GM19099 (cell line): ENCODE results near the gene RAC3.

Experiments used
- POLR2A ChIP-seq: IDR thresholded peaks from 3 replicates; pipeline ENCODE4 v1.6.1; 2011; ENCODE audit warnings: low read depth; ENCODE audit not compliant: insufficient read length; ENCODE audit errors: extremely low read depth

Gene RAC3

DNA sequence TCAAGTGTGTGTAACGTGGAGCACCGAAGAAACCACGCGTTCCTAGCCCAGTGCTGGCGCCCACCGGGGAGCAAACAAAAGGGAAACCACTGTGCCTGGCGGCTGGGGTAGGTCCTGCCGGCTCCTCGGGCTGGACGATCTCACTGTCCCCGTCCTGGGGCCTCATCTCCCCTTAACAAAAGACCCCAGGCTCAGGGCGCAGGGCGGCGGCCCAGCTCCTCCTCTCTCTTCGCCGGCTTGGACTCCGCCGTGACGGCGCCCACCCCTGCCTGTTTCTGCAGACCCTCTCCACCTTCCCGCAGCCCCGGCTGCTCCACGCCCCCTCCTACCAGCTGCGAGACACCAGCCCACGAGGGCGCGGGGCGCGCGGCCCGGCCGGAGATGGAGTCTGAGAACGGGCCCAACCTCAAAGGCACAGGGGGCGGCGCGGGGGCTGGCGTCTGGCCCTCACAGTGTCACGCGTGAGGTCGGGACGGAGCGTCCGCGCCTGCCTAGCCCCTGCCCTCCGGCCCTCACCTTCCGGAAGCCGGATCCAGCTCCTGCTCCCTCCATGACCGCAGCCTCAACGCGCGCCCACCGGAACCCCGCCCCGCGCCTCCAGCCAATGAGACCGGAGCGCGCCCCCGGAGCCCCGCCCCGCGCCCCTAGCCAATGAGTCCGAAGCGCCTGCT, 9.0 kb upstream of the RAC3 start, which contains the start of gene CENPX:
Gene CENPX (minus strand): TSS at position 569 of the 671 bp plus-strand sequence. CDS start 17 bp downstream, at position 552.
- TF ChIP-seq POLR2A, result peak; percentile 70

DNA sequence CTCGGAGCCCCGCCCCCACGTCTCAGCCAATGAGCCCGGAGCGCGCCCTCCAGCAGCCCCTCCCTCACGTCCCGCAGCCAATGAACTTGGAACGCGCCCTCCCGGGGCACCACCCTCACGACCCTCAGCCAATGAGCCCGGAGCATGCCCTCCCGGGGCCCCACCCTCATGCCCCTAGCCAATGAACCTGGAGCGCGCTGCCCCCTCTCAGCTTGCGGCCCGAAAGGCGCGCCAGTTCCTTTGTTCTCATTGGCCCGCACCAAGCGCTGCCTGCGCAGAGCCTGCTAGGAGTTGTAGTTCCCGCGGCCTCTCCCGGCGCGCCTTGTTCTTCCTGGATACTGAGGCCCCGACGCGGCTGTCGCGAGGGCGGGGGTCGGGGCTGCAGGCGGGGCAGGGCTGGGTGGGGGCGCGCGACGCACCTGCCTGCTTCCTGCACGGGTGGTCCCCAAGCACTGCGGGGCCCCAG, 8.5 kb upstream of the RAC3 start, which contains the start of gene LRRC45:
Gene LRRC45 (plus strand): TSS at position 325 of the 466 bp plus-strand sequence. CDS start 339 bp downstream, outside the sequence.
- TF ChIP-seq POLR2A, result no peak

DNA sequence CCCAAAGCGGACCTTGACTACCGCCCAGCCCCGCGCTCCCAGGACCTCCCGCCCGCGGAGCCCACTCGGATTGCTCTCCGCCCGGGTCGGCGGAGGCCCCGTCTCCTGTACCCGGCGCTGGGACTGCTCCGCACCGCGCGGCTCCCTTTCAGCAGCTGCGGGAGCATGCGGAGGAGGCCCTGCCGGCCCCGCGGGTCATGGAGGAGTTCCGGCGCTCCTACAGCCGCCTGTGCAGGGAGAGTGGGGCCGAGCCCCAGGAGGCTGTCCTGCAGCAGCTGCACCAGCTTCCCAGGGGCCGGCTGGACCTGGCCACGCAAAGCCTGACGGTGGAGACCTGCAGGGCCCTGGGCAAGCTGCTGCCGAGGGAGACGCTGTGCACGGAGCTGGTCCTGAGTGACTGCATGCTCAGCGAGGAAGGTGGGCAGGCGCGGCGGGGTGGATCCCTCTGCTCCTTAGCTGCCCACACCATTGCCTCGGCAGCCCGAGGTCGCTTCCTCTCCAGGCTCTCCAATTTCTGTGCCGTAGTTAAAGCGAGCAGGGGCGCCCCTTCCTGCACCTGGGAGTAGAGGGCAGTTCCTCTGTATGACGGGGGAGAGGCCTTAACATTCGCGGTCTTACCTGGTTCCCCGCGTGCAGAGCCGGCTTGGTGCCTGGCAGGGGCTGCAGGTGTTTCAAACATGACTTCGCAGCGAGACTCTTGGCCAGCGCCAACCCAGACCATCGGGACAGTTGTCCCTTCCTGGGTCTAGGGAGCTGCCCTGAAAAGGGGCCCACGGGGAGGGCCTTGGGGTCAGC, 7.8 kb upstream of the RAC3 start:
- TF ChIP-seq POLR2A, result no peak

DNA sequence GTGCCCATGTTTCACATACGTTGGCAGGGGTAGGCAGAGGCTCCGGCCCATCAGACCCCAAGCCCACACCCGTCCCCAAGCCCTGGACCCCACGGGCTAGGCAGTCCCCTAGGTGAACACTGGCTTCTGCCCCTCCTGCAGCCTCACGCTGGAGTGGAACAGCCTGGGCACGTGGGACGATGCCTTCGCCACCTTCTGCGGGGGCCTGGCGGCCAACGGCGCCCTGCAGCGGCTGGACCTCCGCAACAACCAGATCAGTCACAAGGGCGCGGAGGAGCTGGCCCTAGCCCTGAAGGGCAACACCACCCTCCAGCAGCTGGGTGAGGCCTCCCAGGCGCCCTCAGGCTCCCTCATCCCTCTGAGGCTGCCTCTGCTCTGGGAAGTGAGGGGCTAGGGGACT, 6.6 kb upstream of the RAC3 start:
- TF ChIP-seq POLR2A, result no peak

DNA sequence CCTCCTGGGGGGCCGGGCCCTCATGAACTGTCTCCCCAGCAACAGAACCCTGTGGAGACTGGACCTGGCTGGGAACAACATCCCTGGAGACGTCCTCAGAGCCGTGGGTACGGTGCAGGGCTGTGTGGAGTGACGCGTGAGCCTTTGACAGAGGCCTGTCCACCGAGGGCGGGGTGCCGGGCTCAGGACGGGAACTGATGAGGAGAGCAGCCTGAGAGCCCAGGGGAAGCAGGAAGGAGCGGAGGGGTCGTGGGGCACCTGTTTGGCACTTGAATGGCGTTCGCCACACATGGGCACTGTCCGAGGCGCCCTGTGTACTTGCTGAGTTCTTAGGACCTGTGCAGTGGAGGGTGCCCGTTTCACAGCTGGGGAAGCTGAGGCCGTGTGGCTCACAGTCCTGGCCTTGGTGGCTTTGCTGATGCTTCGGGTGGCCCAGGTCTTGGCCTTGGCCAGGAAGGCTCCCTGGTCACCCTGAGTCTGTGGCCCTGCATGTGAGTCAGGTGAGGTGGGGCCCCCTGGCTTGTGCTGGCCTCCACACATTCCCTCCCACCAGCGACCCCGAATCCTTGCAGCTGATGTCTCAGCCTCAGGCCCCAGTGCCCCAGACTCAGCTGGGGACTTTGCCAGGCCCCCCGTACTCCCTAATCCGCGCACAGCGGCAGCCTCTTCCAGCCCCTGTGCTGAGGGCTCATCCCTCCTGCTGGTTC, 5.9 kb upstream of the RAC3 start:
- no peak for TF ChIP-seq POLR2A

DNA sequence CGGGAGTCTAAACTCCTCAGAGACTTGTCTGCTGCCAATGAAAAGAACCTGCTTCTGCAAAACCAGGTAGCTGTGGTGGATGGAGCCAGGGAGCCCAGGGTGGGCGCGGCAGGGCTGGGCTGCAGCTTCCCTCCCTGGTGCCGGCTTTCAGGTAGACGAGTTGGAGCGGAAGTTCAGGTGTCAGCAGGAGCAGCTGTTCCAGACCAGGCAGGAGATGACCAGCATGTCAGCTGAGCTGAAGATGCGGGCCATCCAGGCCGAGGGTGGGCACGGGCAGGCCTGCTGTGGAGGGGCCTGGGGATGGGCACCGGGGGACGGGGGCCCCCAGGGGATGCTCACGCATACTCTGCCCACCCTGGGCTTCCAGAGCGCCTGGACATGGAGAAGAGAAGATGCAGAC, 3.2 kb upstream of the RAC3 start:
- no peak for TF ChIP-seq POLR2A

DNA sequence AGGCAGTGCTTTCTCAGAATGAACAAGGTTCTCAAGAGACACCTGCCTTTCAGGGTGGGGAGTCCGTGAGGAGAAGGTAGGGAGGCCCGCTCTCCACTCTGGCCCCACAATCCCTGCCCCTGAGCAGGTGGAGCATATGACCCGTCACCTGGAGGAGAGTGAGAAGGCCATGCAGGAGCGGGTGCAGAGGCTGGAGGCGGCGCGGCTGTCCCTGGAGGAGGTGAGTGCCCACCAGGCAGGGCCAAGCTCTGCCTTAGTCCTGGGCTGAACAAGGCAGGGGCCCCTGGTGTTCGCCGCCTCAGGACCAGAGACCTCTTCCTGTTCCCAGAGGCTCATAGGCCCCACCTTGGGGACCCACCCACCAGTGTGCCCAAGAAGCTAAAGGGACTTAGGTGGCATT, 2.5 kb upstream of the RAC3 start:
- TF ChIP-seq POLR2A, result no peak

DNA sequence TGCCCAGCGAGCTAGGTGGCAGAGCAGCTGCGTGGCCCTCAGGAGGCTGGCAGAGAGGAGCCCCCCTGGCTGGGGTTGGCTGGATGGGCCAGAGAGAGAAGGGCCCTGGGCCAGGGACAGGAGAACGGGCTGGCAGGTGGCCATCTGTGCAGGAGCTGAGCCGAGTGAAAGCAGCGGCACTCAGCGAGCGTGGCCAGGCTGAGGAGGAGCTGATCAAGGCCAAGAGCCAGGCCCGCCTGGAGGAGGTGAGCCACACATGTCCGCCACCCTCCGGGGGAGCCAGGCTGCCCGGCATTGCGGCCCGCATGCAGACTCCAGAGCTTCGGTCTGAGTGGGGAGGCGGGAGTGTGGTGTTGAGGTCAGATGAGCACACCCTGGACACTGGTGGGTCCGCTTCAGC, 2.1 kb upstream of the RAC3 start:
- no peak for TF ChIP-seq POLR2A

DNA sequence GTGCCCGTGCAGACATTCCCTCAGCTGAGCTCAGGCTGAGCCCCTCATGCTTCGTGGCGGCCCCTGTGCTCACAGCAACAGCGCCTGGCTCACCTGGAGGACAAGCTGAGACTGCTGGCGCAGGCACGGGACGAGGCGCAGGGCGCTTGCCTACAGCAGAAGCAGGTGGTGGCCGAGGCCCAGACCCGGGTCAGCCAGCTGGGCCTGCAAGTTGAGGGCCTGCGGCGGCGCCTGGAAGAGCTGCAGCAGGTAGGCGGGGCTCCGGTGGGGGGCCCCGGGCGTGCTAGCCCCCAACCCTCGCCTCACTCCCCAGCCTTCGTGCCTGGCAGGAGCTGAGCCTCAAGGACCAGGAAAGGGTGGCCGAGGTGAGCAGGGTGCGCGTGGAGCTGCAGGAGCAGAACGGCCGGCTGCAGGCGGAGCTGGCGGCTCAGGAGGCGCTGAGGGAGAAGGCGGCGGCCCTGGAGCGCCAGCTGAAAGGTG, 1.4 kb upstream of the RAC3 start:
- no peak for TF ChIP-seq POLR2A

DNA sequence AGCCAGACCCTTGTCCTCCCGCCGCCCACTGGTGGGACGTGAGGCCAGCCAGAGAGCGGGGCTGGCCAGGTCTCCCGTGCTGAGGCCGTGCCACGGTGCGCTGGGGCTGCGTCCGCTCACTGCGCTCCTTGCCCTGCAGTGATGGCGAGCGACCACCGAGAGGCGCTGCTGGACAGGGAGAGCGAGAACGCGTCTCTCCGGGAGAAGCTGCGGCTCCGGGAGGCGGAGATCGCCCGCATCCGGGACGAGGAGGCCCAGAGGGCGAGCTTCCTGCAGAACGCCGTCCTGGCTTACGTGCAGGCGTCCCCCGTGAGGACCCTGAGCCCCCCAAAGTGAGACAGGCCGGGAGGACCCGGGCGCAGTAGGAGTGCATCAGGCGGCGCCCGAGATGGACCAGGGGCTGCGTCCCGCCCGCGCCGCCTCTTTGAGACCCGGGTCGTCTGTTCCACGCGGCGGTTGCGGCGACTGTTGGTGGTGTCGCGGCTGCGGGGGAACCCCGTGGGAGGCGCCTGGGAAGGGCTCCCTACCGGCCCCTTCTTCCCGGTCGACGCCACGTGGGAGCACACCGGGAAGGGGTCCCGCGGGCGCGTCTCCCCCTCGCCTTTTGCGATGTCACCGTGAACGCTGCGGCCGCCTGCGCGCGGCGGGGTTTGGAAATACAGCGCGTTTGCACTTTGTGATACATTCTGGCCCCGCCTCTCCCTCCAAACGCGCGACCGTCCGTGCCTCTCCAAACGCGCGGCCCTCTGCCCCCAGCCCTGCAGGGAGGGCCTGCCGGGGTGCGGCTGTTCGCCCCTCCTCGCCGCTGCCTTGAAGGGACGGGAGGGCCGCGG, 792 bp upstream of the RAC3 start:
- TF ChIP-seq POLR2A, result no peak

DNA sequence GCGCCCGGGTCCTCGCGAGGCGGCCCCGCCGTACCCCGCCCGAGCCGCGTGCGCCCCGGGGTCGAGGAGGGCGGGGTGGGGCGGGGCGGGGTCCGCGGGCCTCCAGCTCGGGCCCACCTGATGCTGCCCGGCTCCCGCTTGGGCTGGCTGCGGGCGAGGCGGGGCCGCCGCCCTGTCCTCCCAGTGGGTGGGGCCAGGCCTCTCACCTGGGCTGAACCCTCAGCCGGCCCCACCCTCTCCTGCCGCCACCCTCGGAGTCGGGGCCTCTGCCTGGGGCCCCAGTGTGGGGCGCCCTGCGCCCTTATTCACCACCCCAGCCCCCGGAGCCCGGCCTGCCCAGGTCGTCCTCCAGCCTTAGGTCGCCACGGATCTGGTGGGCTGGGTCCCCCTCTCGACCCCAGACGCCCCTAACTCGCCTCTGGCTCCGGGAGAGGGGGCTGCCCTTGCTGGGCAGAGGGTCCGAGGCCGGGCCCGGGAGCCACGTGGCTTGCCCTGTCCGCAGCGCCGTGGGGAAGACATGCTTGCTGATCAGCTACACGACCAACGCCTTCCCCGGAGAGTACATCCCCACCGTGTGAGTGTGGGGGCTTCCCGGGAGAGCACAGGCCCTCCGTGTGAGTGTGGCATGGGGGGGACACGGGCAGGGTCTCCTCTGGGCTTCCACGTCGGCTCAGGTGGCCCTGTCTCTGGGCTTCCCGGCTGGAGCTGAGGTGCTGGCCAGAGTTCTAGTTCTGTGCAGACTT, 578 bp downstream of the RAC3 start:
- TF ChIP-seq POLR2A, result no peak

DNA sequence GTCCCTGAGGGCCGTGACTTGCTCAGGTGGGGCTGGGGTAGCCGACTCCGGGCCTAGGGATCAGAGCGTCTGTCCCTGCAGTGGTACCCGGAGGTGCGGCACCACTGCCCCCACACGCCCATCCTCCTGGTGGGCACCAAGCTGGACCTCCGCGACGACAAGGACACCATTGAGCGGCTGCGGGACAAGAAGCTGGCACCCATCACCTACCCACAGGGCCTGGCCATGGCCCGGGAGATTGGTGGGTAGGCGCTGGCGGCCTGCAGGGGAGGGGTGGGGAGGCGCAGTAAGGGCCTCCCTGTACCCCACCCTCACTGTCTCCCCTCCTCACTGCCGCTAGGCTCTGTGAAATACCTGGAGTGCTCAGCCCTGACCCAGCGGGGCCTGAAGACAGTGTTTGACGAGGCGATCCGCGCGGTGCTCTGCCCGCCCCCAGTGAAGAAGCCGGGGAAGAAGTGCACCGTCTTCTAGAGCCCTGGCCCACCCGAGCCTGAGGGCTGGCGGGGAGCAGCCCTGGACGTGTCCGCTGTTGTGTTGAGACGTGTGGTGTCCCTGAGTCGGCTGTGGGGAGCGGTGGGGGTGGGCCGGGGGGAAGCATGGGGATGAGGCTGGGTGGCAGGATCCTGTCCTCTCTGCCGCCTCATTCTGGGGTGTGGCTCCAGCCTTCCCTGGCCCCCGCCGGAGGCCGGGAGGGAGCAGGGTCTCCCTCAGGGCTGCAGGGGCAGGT, 2.0 kb downstream of the RAC3 start:
- no peak for TF ChIP-seq POLR2A

DNA sequence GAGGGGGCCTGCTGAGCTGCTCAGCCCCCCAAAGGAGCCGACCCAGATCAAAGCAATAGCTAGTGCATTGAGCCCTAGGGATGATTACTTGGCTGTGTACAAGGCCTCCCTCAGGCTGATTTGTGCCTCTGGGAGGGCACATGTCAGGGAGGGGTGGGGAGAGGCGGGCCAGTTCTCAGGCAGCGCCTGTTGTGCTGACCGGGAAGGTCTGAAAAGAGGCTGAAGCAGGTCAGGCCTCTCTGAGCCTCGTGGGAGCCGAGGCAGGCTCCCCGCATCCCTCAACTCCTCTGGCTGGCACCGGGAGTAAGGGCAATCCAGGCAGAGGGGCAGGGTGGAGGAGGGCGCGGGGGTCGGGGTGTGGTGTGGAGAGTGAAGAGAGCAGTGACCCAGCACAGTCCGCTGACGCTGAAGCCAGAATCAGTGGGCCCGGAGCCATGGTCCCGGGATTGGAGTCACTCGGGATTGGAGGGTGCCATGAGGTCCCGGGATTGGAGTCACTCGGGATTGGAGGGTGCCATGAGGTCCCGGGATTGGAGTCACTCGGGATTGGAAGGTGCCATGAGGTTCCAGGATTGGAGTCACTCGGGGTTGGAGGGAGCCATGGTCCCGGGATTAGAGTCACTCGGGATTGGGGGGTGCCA, 3.0 kb downstream of the RAC3 start:
- no peak for TF ChIP-seq POLR2A
